ENCODE results near the gene ARHGAP6. TPM values are rescaled to one million over a fixed set of nuclear protein-coding genes. Genes with fewer than 3 reads are reported as not detected.

Gene ARHGAP6
- total and polyA plus RNA-seq, 2 of the 4 experiments (the other 2 are of a cell fraction) = 1.4 to 1.8 TPM

DNA sequence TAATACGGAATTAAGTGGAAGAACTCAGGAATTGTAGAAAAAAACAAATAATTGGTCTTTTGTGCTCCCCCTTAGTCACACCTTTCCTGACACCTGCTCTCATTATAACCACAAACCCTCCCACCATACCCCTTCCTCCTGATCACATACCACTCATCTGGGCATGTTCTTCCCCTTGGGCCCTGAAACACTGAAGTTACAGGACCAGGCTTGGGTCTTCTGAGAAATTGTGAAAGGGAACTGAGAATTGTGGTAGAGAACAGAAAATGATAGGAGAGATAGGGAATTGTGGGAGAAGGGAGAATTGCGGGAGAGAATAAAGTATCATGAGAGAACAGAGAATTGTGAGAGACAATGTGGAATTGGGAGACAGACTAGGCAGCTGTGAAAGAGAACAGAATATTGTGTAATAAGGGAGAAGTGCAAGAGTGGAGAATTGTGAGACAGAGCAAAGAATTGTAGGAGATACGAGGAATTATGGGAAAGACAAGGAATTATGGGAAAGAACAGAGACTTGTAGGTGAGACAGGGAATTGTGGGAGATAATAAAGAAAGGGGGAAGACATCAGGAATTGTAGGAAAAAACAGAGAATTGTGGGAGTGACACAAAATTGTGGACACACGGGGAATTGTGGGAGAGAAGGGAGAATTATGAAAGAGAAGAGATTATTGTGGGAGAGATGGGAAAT lies 557.3 kb downstream of the ARHGAP6 start:
- Histone ChIP-seq H4K91ac (ENCODE audit: insufficient read depth, low read depth, low read length) (no peak overlapping the region), H2BK15ac (ENCODE audit: low read depth, low read length) (no peak overlapping the region), H3K36me3 (ENCODE audit: control insufficient read depth, insufficient read depth, low read length) (no peaks in the 10 kb centered on the region), H3K23ac (ENCODE audit: low read depth, low read length) (no peak overlapping the region), H4K20me1 (ENCODE audit: insufficient read depth, low read length) (no peaks in the 10 kb centered on the region), H3K14ac (replicated peaks; ENCODE audit: low read depth, low read length) (no peak overlapping the region), H4K5ac (ENCODE audit: low read depth, low read length) (no peak overlapping the region), H3K9me3 (ENCODE audit: control insufficient read depth, insufficient read depth, low read length) (no peaks in the 10 kb centered on the region), H4K8ac (ENCODE audit: low read depth in 2 of 2, low read length in 2 of 2) (no peak overlapping the region), H2AK5ac (ENCODE audit: low read depth, low read length) (no peak overlapping the region), H2BK5ac (ENCODE audit: low read depth, low read length, poor library complexity, severe bottlenecking) (no peak overlapping the region), H3K4me2 (ENCODE audit: low read depth, low read length) (no peak overlapping the region), H3K4ac (ENCODE audit: low read depth, low read length) (no peak overlapping the region), H3K79me1 (ENCODE audit: low read depth in 1 of 2, low read length in 2 of 2) (peaks cover 13 to 15% of the 10 kb centered on the region in 2 experiments; a peak in 3 of 4 replicates), H3K4me1 (ENCODE audit: control insufficient read depth, insufficient read depth, low read length) (no peaks in the 10 kb centered on the region; the same call in 1 of the 2 replicates), H2AK9ac (replicated peaks; ENCODE audit: low read depth, low read length, poor library complexity) (no peak overlapping the region), H2AFZ (replicated peaks; ENCODE audit: low read length, poor library complexity) (no peak overlapping the region), H3K4me3 (ENCODE audit: insufficient read depth, low read depth, low read length) (no peak overlapping the region), H3K27me3 (ENCODE audit: control insufficient read depth, insufficient read depth, low read length) (no peaks in the 10 kb centered on the region), H3K9ac (ENCODE audit: low read depth, low read length) (no peak overlapping the region), H3K56ac (ENCODE audit: extremely low read depth, insufficient read depth, low read length) (no peak overlapping the region), H3K18ac (ENCODE audit: low read depth, low read length) (no peak overlapping the region), H3K27ac (ENCODE audit: insufficient read depth, low read length) (no peak overlapping the region), H2BK20ac (ENCODE audit: low read depth, low read length) (no peak overlapping the region), H3K9me1 (ENCODE audit: insufficient read depth, low read length) (no peaks in the 10 kb centered on the region), H2BK120ac (ENCODE audit: low read depth, low read length) (no peak overlapping the region)
- in situ Hi-C loops (cut with MboI; ENCODE audit: low sequenced_read_pairs) = no loop called here
- dilution Hi-C loops (cut with HindIII; ENCODE audit: low sequenced_read_pairs, unreplicated experiment) = no loop called here
- POLR2A ChIA-PET (ENCODE audit: unreplicated experiment) = no interaction called here
- no peak for ATAC-seq (ENCODE audit: low read depth)
- TF ChIP-seq CEBPB (IDR thresholded peaks at IDR 0.05; ENCODE audit: low read depth, low read length) = 0 out of 2 replicates have a peak, but pooled peaks have one; percentile 7
- TF ChIP-seq CHD1 (IDR thresholded peaks at IDR 0.05; ENCODE audit: low read depth, low read length) = no peak
- no TSS peak for BruUV-seq (replicated peaks)
- DNase-seq = no peak
- CTCF ChIA-PET = no interaction called here
- WGBS, 2 experiments (ENCODE audit: extremely low coverage in 2 of 2, insufficient read length in 1 of 2) = 84 to 100% methylated on average over 2 to 3 of the region's 4 CpGs
- intact Hi-C loops (cut with micrococcal nuclease) = no loop called here
